GM18907 (cell line): ENCODE data around the gene USB1.

Experiments
- ATAC-seq: cut with Tn5 transposase; IDR thresholded peaks from one replicate; pipeline ENCODE4 v1.9.1; 2021; ENCODE audit warnings: mild to moderate bottlenecking, moderate library complexity; ENCODE audit not compliant: unreplicated experiment

The USB1 gene

GRCh38 chr16:58000706-58001676 is at the start of gene USB1:
USB1 (plus strand) TSS chr16:58001407; CDS start chr16:58001484, 77 bp downstream.
- ATAC-seq, result peak; percentile 83

DNA sequence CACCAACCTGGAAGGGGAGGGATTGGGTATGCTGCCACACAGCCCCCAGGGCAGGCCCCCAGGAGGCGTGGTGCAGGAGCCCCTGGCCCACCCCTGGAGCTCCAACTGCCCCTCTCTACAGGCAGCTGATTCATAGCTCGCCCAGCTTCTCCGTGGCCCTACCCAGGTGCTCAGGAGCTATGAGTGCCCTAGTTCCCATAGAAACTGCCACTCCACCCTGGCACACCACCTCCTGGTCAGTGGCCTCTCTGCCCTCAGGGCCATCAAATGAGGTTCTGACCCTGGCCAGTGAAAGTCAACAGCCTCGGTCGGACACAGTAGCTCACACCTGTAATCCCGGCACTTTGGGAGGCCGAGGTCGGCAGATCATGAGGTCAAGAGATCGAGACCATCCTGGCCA is 48.3 kb upstream of the USB1 start:
- no peak for ATAC-seq

DNA sequence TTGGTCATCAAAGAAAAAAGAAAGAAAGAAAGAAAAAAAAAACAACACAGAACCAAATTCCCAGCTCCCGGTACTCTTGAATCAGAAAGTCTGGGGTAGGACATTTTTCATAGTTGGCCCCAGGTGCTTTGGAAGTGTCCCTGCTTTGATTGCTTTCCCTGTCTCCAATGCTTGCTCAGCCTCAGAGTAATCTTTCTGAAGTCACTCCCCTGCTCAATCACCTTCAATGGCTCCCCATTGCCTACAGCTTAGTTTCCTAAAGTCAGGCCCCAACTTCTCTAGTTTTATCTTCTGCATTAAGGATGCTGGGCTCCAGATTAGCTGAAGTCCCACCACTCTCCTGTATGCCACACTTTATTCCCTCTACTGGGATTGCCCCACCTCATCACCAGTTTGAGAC is 47.4 kb upstream of the USB1 start:
- no peak for ATAC-seq

DNA sequence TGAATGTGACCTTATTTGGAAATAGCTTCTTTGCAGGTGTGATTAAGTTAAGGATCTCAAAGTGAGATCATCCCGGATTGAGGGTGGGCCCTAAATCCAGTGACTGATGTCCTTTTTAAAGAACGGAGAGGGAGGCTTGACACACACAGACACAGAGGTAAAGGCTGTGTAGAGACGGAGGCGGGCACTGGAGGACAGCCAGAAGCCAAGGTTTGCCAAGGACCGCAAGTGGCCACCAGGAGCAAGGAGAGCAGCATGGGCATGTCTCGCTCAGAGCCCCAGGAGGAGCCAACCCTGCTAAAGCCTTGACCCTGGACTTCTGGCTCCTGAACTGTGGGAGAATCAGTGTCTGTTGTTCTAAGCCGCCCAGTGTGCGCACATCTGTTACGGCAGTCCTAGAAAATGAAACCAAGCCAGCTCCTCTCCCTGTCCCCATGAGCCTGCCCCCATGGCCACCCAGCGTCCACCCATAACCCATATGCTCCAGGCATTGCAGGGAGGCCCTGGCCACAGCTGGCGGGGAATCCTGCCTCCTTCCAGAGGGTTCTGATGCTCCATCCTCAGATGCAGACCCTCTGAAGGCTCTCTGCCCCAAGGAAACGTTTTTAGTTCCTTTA is 45.5 kb upstream of the USB1 start:
- ATAC-seq, result no peak

DNA sequence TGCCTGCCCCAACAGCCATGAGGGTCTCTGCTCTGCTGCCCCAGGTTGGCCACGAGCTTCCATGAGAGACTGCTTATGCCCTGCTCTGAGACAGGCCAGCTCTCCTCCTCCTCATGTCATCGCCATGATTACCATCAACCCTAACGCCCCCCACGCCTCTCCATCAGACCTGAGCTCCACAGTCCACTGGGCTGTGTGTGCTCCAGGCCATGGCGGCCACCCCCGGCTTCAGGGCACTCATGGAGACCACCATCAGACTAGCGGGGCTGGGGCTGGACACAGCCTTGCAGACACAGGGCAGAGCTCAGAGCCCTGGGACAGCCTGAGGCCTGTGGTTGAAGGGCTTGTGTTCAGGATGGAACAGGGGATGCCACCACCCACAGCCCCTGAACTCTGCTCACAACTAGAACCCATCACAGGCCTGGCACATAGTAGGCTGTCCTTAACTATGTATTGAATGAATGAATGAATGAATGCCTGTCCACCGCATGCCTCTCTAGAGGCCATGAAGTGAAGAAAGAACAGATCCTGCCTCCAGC is 44.9 kb upstream of the USB1 start:
- ATAC-seq, result no peak

- no peak for ATAC-seq
Observed at GRCh38 chr16:57956924-57957672, 44.1 kb upstream of the USB1 start.

GRCh38 chr16:57957673-57958392 is 43.4 kb upstream of the USB1 start:
- ATAC-seq, result no peak

- ATAC-seq, result no peak
Observed at GRCh38 chr16:57958544-57958943, 42.7 kb upstream of the USB1 start.

GRCh38 chr16:57959121-57959520 is 42.1 kb upstream of the USB1 start:
- no peak for ATAC-seq

GRCh38 chr16:57959804-57960203 is 41.4 kb upstream of the USB1 start:
- ATAC-seq, result no peak

DNA sequence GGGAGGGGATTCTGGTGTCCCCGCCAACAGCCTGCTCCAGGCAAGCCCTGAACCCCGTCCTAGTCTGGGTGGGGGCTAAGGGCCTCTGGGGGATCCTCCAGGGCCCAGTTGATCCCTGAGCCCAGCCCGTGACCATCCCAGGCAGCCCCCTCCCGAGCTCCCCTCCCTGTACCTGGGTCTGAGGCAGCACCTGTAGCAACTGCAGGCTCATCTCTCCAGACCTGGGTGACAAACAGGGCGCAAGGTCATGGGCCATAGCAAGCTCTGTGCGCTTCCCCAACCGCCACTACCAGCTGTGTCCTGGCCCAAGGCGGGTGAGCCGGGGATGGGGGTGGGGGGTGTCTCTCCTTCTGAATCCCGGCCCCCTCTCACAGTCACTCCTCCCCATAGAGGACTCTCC is 40.9 kb upstream of the USB1 start:
- ATAC-seq, result no peak

DNA sequence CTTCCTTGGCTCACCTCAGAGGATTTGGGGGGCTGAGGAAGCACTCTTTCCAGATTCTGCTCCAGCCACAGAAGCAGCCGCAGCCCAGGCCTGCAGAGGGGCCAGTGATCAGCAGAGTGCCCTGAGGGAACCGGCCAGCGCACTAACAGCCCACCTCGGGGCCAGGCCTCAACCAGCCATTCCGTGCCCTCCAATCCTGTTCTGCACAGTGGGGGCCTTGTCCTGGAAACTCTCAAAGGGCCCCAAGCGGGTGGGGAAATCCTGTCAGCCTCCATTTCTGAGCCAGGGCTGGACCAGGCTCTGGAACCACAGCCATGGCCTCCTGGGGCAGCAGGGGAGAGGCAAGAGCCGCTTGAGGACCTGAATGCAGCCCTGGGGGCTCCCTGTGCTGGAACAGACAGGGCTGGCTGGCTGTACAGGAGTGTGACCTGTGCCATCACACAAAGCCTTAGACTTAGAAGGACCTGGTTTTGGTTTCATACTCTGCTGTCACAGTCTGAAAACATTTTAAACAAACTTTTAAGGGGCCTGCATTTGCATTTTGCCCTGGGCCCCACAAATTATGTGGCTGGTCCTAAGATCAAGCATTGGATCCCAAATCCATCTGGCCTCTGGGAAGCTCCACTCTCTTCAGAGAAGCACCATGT is 40.3 kb upstream of the USB1 start:
- ATAC-seq, result no peak

DNA sequence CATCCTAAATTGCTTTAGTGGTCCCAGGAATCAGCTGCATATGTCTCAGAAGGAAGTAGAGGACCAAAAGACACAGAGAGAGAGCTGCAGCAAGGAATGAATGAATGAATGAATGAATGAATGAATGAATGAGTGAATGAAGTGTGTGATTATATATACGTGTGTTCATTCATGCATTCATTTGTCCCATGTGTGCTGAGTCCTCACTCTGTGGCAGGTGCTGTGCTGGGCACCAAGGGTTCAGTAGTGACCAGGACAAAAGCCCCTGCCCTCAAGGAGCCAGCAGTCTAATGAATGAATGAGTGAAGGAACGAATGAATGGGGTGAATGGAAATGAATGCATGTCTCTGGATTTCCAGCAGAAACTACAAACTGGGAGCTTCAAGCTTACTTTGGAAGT is 39.7 kb upstream of the USB1 start:
- no peak for ATAC-seq

DNA sequence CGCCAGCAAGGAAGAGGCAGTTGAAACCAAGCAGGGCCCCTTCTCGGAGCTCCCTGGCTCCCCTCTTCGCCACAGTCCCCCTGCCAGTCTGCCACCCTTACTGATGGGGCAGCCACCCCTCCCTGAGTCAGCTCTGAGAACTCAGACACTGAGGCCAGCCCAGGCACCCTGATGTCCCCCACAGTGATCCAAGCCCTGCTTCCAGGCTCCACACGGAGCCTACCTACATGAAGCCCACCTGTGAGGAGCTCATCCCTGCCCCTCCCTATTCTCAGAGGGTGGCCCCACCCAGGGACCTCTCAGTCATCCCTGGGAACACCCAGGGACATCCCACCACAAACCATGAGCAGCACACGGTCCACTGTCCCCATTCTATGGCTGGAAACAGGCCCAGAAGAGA is 39.2 kb upstream of the USB1 start:
- no peak for ATAC-seq

GRCh38 chr16:57962756-57963155 is 38.5 kb upstream of the USB1 start:
- ATAC-seq, result no peak

DNA sequence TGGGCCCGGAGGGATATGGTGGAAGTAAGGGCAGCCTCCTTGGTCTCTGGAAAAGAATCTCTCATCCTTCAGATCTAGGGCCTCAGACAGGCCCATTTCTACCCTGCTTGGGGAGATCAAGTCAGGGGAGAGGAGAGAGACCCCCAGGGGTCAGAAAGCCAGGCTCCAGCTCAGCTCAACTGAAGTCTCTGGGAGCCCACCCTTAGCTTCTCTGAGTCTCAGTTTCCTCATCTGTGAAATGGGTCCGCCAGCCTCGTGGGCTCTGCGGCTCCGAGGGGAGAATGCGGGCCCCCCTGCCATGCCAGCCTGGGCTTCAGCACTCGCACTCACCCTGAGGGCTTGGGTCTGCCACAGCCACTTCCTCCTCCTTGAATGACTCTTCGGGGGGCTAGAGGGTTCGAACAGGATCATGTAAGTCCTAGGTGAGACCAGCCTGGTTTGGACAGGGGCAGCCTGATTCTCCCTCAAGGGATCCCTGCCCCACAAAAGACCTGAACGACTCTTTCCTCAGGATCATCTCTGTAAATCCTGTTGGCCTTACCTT is 37.0 kb upstream of the USB1 start:
- ATAC-seq, result no peak

DNA sequence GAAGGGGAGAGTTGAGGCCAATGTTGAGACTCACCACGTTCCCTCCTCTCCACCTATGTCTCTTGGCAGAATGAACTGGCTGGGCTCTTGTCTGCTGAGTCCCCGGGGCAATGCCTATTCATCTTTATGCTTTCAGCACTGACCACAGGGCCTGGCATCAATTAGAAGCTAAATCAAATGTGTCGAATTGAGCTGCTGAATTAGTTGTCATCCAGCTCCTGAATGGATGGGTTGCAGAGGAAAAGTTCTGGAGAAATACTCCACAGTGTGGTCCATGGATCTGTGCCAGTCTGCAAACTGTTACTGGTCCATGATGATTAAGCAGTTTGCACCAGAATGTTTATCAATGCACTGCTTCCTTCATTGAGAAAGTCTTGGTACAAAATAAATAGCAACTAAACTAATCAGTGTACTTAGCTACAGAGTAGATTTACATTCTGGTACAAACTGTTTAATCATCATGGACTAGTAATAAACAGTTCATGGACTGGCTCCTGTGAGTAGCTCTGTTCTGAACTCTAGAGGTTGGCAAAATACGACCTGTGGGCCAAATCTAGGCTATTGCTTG is 34.9 kb upstream of the USB1 start:
- ATAC-seq, result no peak

DNA sequence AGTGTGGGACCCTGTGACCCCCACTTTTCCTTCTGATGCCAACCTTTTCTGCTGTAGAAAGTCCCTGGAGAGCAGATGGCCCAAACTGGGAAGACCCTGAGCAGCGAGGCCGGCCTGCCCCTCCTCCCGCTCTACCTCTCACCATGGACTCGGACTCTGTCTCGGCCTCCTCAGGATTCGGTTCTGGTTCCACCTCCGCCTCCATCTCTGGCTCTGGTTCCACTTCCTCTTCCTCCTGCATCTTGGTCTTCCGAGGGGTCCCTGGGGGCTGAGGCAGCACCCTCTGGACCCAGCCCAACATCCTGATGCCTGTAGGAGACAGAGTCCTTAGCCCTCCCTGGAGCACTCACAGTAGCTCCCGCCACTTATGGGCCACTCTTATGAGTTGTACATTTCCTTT is 34.2 kb upstream of the USB1 start:
- ATAC-seq, result no peak

DNA sequence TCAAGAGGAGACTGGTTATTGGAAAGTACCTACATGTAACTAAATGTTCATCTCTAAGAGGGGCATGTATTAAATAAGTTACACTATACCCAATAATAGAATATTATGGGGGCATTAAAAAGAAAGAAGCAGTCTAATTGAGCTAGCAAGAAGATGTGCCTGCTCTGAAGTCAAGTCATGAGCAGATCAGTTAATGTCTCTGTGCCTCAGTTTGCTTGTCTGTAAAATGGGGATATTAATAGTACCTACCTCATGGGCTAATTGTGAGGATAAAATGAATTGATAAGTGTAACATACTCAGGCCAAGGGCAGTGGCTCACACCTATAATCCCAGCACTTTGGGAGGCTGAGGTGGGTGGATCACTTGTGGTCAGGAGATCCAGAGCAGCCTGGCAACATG is 33.3 kb upstream of the USB1 start:
- no peak for ATAC-seq
